Activated CD8-positive, alpha-beta T cell treated with anti-CD3 and anti-CD28 coated beads, Interleukin-2, amount 10 ng/mL, durations not matched to agents 7 days and 5 days (primary cell): Measurements from ENCODE around the gene ZNF440. TPM values are rescaled to one million over a fixed set of nuclear protein-coding genes. Genes with fewer than 3 reads are reported as not detected.
"Not testable (repeated sequence)": the region's sequence is repeated elsewhere in the genome, so short reads cannot be mapped to it uniquely, and the experiment has no call there.

Experiments used
- ATAC-seq: fragments of 150-1000 bp; cut with Tn5 transposase; one replicate; pipeline ENCODE4 v1.10.0; 2021; ENCODE audit warnings: moderate library complexity
- CTCF ChIA-PET: fragments of 350-600 bp; sonication (Branson Sonifier 250); formaldehyde crosslinking; loops from one replicate; lab custom pipeline; 2021; ENCODE audit warnings: antibody characterized with exemption; lab: Charles Lee
- POLR2A ChIA-PET: fragments of 350-600 bp; sonication (Branson Sonifier 250); formaldehyde crosslinking; loops from one replicate; lab custom pipeline; 2021; ENCODE audit warnings: antibody characterized with exemption; lab: Charles Lee
- DNase-seq: peaks from one replicate; pipeline ENCODE4 v3.0.0-alpha.2; 2020
- H3K27ac Mint-ChIP-seq: one replicate; pipeline ENCODE4 v1.8.0; 2021; ENCODE audit warnings: mild to moderate bottlenecking, mixed read lengths
- H3K27me3 Mint-ChIP-seq: one replicate; pipeline ENCODE4 v1.8.0; 2021; ENCODE audit warnings: low read depth, mixed read lengths
- H3K36me3 Mint-ChIP-seq: one replicate; pipeline ENCODE4 v1.8.0; 2021; ENCODE audit warnings: low read depth, mixed read lengths
- H3K4me1 Mint-ChIP-seq: one replicate; pipeline ENCODE4 v1.8.0; 2021; ENCODE audit warnings: low read depth, mixed read lengths
- H3K4me3 Mint-ChIP-seq: one replicate; pipeline ENCODE4 v1.8.0; 2021; ENCODE audit warnings: mild to moderate bottlenecking, mixed read lengths
- H3K9me3 Mint-ChIP-seq: one replicate; pipeline ENCODE4 v1.8.0; 2022; ENCODE audit warnings: mixed read lengths; ENCODE audit not compliant: insufficient read depth
- total RNA-seq, 2 experiments: library from RNA; stranded (reverse); gene quantifications; one replicate each; pipeline ENCODE4 v1.2.3, GENCODE V29; 2021

The ZNF440 gene
- 10 to 100 TPM; 15.2 to 17.7 TPM for total RNA-seq

DNA sequence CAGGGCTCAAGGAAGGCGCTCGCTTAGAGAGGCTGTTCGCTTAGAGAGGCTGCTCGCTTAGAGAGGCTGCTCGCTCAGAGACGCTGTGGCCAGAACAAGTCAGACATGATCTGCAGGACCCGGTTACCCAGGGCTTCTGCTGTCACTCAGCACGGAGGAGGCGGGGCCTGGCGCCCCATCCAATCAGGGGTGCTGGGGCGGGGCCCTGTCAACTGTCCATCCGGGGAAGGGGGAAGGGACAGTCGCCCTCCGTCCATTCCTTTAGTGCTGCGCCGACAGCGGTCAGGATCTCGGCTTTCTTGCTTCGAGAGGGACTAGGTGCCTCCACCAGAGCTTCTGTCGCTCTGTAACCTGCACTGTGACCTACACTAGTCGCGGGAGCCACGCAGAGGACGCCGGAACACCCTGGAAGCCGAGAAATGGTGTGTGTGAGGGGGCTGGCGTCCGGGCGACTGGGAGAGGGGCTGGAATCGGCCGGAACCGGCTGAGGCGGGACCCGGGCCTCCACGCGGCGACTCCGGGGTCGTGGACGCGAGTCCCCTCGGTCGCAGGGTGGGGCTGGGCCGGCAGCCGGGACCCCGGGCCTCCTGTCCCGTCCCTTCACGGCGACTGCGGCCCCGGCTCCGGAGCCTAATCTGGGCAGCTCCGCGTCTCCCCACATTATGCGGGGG is at the start of gene ZNF440:
Gene ZNF440, plus strand, starts transcription at position 245 of the 671 bp plus-strand sequence. Its CDS starts 175 bp downstream, at position 420.
- H3K36me3 Mint-ChIP-seq, result peaks cover 35% of the 10 kb centered on the region
- DNase-seq (peak; percentile 94), ATAC-seq (peak; percentile 100)
- H3K27ac Mint-ChIP-seq, result peak within 1 kb of the TSS; percentile 88
- H3K4me1 Mint-ChIP-seq, result peaks cover 23% of the 10 kb centered on the region
- peak within 1 kb of the TSS; percentile 89 for H3K4me3 Mint-ChIP-seq
- POLR2A ChIA-PET, result interaction anchor here (0.7 to 1.6 kb wide), 6 partner anchors 16 to 852 kb away, joined by 3 to 6 read pairs (median 4); partner anchors contain the start of genes ZNF441, ZNF491 and ZNF700
- H3K9me3 Mint-ChIP-seq, result peaks cover 12% of the 10 kb centered on the region
- CTCF ChIA-PET, result interaction anchor here (0.7 to 5.3 kb wide), 4 partner anchors 14 to 150 kb away, joined by 3 to 44 read pairs (median 5); partner anchors contain the start of gene ZNF491
- no peaks in the 10 kb centered on the region for H3K27me3 Mint-ChIP-seq

DNA sequence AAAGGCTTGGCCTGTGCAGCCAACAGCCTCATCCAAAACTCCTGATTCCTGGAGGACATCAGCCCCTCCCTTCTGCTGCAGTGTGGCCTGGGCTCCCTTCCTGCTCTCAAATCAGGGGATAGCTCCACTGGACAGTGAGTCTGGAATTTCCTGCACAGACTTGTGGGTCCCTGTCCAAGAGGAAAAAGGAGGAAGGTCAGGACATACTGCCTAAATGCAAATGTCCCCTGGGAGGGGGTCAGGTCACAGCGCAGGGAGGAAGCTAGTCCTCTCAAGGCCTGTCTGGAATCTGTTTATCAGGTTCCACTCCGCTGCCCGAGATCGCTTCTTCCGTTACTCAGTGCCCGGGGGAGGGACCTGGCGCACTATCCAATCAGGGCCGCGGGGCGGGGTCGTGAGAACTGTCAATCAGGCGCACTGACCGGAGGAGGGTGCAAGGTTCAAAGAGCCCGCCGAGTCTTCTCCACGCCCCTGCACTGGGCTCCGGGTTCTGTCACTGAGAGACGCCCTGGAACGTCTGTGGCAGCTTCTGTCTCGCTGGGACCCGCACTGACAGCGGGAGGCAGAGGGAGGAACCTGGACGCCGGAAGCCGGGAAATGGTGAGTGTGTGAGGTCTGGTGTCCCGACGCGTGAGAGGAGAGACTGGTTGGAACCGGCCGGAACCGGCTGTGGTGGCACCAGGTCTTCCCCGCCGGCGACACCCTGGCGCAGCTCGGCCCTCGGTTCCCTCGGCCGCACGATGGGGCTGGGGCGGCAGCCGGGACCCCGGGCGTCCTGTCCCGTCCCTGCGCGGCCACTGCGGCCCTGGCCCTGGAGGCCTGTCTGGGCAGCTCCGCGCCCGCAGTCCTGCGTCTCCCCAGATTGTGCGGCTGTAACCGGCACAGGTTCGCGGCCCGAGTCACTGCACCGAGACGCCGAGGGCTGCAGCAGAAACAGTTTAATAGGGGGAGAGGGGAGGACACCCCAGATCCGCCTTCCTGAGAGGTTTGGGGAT is 47.2 kb upstream of the ZNF440 start, which contains the start of gene ZNF441:
Gene ZNF441, plus strand, starts transcription at position 404 of the 995 bp plus-strand sequence. Its CDS starts 194 bp downstream, at position 598.
- Mint-ChIP-seq H3K36me3 (peaks cover 44% of the 10 kb centered on the region), H3K27ac (peak within 1 kb of the TSS; percentile 97), H3K9me3 (peaks cover 48% of the 10 kb centered on the region), H3K27me3 (peaks cover 8% of the 10 kb centered on the region), H3K4me3 (peak within 1 kb of the TSS; percentile 97), H3K4me1 (peaks cover 21% of the 10 kb centered on the region)
- POLR2A ChIA-PET, result interaction anchor here (0.7 to 1.1 kb wide), 8 partner anchors 8 to 374 kb away, joined by 3 to 7 read pairs (median 3); partner anchors contain the start of genes ZNF20 and ZNF440
- DNase-seq (peak; percentile 97), ATAC-seq (peak; percentile 98)
- CTCF ChIA-PET, result interaction anchor here (0.7 to 1.7 kb wide), 3 partner anchors 9 to 31 kb away, joined by 3 to 7 read pairs (median 4); no protein-coding TSS in a partner anchor

DNA sequence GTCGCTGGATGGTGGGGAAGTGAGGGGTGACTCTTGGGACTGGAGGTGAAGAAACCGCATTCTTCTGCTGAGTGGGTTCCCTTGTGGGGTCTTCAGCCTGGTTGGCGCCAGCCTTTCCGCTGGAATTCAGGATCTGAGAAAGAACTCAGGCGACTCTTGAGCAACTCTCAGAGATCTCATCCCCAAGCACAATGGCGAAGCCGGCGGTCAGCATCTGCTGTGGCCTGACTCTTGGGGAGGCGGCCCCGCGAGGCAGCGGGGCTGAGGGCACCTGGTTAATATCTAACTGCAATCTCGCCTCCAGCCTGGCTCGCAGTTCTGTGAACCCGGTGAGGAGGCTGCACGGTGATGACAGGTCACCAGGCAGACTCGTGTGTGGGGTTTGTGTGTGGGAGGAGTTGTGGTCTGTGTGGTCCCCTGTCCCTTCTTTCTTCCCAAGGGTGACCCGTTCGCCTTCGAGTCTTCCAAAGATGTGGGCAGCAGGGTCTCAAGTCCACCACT is 46.4 kb upstream of the ZNF440 start:
- peak overlapping the region; percentile 89 for H3K27ac Mint-ChIP-seq
- H3K4me1 Mint-ChIP-seq, result peaks cover 21% of the 10 kb centered on the region
- H3K9me3 Mint-ChIP-seq, result peaks cover 47% of the 10 kb centered on the region
- H3K27me3 Mint-ChIP-seq, result peaks cover 8% of the 10 kb centered on the region
- ChIA-PET CTCF (no interaction called here), POLR2A (no interaction called here)
- ATAC-seq (no peak), DNase-seq (peak; percentile 40)
- peaks cover 46% of the 10 kb centered on the region for H3K36me3 Mint-ChIP-seq
- H3K4me3 Mint-ChIP-seq, result peak overlapping the region; percentile 97

DNA sequence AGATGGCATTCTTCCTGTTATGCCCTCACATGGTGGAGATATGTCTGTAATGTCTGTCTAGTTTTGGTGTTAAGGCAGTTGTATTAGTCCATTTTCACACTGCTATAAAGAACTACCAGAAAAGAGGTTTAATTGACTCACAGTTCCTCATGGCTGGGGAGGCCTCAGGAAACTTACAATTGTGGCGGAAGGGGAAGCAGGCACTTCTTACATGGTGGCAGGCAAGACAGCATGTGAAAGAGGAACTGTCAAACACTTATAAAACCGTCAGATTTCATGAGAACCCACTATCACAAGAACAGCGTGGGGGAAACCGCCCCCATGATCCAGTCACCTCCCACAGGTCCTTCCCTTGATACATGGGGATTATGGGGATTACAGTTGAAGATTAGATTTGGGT is 44.1 kb upstream of the ZNF440 start:
- ATAC-seq, result no peak
- CTCF ChIA-PET, result interaction anchor here (1.8 kb wide), 1 partner anchor 28 kb away, joined by 9 read pairs; the partner anchor contains the start of gene ZNF491
- peaks cover 50% of the 10 kb centered on the region for H3K9me3 Mint-ChIP-seq
- POLR2A ChIA-PET, result no interaction called here
- H3K36me3 Mint-ChIP-seq, result peaks cover 55% of the 10 kb centered on the region
- no peak for DNase-seq
- H3K4me1 Mint-ChIP-seq, result peaks cover 21% of the 10 kb centered on the region
- no peak overlapping the region for H3K27ac Mint-ChIP-seq
- no peak overlapping the region for H3K4me3 Mint-ChIP-seq
- H3K27me3 Mint-ChIP-seq, result peaks cover 2% of the 10 kb centered on the region

DNA sequence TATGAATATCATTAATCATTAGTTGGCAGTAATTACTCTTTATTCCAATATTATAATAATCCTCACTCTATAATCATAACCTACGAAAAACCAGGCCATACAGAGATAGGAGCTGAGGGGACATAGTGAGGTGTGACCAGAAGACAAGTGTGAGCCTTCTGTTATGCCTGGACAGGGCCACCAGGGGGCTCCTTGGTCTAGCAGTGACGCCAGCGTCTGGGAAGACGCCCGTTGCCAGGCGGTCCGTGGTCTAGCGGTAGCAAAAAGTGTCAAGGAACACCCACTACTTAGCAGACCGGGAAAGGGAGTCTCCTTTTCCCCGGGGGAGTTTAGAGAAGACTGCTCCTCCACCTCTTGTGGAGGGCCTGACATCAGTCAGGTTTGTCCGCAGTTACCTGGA is 42.6 kb upstream of the ZNF440 start:
- H3K27me3 Mint-ChIP-seq, DNase-seq, ATAC-seq, H3K27ac Mint-ChIP-seq, H3K4me3 Mint-ChIP-seq, CTCF ChIA-PET: not testable (repeated sequence)
- POLR2A ChIA-PET, result interaction anchor here (0.6 kb wide), 1 partner anchor 239 kb away, joined by 4 read pairs; no protein-coding TSS in a partner anchor
- H3K36me3 Mint-ChIP-seq, result peaks cover 61% of the 10 kb centered on the region
- peaks cover 57% of the 10 kb centered on the region for H3K9me3 Mint-ChIP-seq
- peaks cover 19% of the 10 kb centered on the region for H3K4me1 Mint-ChIP-seq

DNA sequence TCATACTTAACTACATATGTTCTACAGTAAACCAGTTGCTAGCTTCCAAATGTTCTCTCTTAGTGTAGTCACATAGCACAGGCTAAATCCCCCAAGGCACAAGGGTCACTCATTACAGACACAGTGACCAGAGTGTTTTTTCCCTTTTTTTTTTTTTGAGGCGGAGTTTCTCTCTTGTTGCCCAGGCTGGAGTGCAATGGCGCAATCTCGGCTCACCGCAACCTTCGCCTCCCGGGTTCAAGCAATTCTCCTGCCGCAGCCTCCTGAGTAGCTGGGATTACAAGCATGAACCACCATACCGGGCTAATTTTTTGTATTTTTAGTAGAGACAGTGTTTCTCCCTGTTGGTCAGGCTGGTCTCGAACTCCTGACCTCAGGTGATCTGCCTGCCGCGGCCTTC is 37.4 kb upstream of the ZNF440 start:
- Mint-ChIP-seq H3K36me3 (peaks cover 77% of the 10 kb centered on the region), H3K9me3 (peaks cover 53% of the 10 kb centered on the region)
- H3K27ac Mint-ChIP-seq, DNase-seq, H3K27me3 Mint-ChIP-seq, POLR2A ChIA-PET, ATAC-seq, H3K4me3 Mint-ChIP-seq, H3K4me1 Mint-ChIP-seq: not testable (repeated sequence)
- CTCF ChIA-PET, result interaction anchor here (1.2 kb wide), 1 partner anchor 21 kb away, joined by 3 read pairs; no protein-coding TSS in a partner anchor

DNA sequence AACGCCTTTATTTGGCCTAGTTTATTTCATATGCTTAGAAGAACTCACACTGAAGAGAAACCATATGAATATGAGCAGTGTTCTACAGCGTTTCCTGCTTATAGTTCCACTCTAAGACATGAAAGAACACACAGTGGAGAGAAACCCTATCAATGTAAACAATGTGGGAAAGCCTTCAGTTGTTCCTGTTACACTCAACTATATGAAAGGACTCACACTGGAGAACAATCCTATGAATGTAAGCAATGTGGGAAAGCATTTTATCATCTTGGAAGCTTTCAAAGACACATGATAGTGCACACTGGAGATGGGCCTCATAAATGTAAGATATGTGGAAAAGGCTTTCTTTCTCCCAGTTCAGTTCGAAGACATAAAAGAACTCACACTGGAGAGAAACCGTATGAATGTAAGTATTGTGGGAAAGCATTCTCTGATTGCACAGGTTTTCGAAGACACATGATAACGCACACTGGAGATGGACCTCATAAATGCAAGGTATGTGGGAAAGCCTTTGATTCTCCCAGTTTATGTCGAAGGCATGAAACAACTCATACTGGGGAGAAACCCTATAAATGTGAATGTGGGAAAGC is 33.5 kb upstream of the ZNF440 start:
- Mint-ChIP-seq H3K4me1 (no peaks in the 10 kb centered on the region), H3K36me3 (peaks cover 82% of the 10 kb centered on the region), H3K4me3 (no peak overlapping the region), H3K9me3 (peaks cover 56% of the 10 kb centered on the region), H3K27me3 (no peaks in the 10 kb centered on the region), H3K27ac (no peak overlapping the region)
- DNase-seq, result no peak
- no peak for ATAC-seq
- CTCF ChIA-PET, result interaction anchor here (0.7 kb wide), 1 partner anchor 30 kb away, joined by 3 read pairs; no protein-coding TSS in a partner anchor
- POLR2A ChIA-PET, result no interaction called here

DNA sequence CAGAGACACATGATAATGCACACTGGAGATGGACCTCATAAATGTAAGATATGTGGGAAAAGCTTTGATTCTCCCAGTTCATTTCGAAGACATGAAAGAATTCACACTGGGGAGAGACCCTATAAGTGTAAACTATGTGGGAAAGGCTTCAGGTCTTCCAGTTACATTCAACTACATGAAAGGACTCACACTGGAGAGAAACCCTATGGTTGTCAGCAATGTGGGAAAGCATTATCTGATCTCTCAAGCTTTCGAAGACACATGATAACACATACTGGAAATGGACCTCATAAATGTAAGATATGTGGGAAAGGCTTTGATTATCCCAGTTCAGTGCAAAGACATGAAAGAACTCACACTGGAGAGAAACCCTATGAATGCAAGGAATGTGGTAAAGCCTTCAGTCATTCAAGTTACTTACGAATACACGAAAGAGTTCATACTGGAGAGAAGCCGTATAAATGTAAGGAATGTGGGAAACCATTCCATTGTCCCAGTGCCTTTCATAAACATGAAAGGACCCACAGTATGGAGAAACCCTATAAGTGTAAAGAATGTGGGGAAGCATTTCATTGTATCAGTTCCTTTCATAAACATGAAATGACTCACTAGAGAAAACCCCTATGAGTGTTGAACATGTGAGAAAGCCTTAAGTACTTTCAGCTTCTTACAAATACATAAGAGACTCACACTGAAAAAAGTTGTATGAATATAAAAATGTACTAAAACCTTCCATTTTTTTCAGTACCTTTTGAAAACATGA is 32.6 kb upstream of the ZNF440 start:
- H3K4me1 Mint-ChIP-seq, result no peaks in the 10 kb centered on the region
- ChIA-PET CTCF (no interaction called here), POLR2A (no interaction called here)
- H3K36me3 Mint-ChIP-seq, result peaks cover 76% of the 10 kb centered on the region
- DNase-seq (no peak), ATAC-seq (no peak)
- no peak overlapping the region for H3K27ac Mint-ChIP-seq
- H3K27me3 Mint-ChIP-seq, result no peaks in the 10 kb centered on the region
- no peak overlapping the region for H3K4me3 Mint-ChIP-seq
- peaks cover 49% of the 10 kb centered on the region for H3K9me3 Mint-ChIP-seq

DNA sequence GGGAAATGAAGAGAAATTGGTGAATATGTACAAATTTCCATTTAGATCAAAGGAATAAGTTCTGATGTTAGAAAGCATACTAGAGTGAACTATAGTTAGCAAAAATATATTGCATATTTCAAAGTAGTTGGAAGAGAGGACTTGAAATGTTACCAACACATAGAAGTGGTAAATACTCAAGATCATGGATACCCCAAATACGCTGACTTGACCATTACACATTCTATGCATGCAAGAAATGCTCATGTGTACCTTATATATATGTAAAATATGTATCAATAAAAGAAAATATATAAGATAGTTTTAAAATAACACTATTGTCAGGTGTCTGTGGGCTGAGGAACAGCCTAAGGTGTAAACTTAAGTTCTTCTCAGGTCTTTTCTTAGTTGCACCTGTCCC is 30.3 kb upstream of the ZNF440 start:
- H3K36me3 Mint-ChIP-seq, result peaks cover 55% of the 10 kb centered on the region
- no peaks in the 10 kb centered on the region for H3K4me1 Mint-ChIP-seq
- no peaks in the 10 kb centered on the region for H3K27me3 Mint-ChIP-seq
- ChIA-PET POLR2A (no interaction called here), CTCF (no interaction called here)
- H3K27ac Mint-ChIP-seq, result no peak overlapping the region
- H3K9me3 Mint-ChIP-seq, result peaks cover 60% of the 10 kb centered on the region
- no peak for ATAC-seq
- H3K4me3 Mint-ChIP-seq, result no peak overlapping the region
- DNase-seq, result no peak

DNA sequence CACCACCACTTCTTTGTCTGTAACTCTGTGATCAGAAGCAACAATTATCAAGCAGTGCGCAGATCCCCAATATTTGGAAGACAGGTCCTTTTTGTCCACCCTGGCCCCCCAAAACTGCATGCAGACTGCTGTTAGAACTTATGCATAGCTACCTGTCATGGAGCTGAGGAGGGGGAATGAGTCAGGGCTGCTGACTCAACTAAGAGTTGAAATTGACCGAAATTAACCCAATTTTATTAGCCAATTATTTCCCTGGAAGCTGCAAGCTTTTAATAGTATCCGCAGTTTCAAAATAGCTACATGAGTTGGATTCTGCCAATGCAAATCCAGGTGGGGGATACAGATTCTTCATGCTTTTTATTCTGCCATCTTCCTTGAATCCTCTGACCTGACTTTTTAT is 29.7 kb upstream of the ZNF440 start:
- no peak overlapping the region for H3K27ac Mint-ChIP-seq
- peaks cover 66% of the 10 kb centered on the region for H3K9me3 Mint-ChIP-seq
- POLR2A ChIA-PET, result no interaction called here
- H3K27me3 Mint-ChIP-seq, result no peaks in the 10 kb centered on the region
- H3K4me3 Mint-ChIP-seq, result no peak overlapping the region
- peaks cover 49% of the 10 kb centered on the region for H3K36me3 Mint-ChIP-seq
- ATAC-seq, result no peak
- no peak for DNase-seq
- H3K4me1 Mint-ChIP-seq, result no peaks in the 10 kb centered on the region
- CTCF ChIA-PET, result no interaction called here
